Chondrocyte (in vitro differentiated cells): Measurements from ENCODE around the gene COA8. TPM values are rescaled to one million over a fixed set of nuclear protein-coding genes. Genes with fewer than 3 reads are reported as not detected.

Source experiments
- DNase-seq: peaks from one replicate; pipeline ENCODE4 v3.0.0; 2021; ENCODE audit warnings: mixed read lengths, low spot score
- H3K27ac Mint-ChIP-seq: one replicate; pipeline ENCODE4 v1.8.0; 2021; ENCODE audit warnings: mild to moderate bottlenecking, moderate library complexity, mixed read lengths; ENCODE audit not compliant: unreplicated experiment
- H3K27me3 Mint-ChIP-seq: 2 replicates; pipeline ENCODE4 v1.8.0; 2021; ENCODE audit warnings: low read depth, mixed read lengths
- H3K36me3 Mint-ChIP-seq: 2 replicates; pipeline ENCODE4 v1.8.0; 2021; ENCODE audit warnings: low read depth, mixed read lengths
- H3K4me1 Mint-ChIP-seq: 2 replicates; pipeline ENCODE4 v1.8.0; 2021; ENCODE audit warnings: low read depth, mild to moderate bottlenecking, mixed read lengths
- H3K4me3 Mint-ChIP-seq: one replicate; pipeline ENCODE4 v1.8.0; 2021; ENCODE audit warnings: mild to moderate bottlenecking, moderate library complexity, mixed read lengths; ENCODE audit not compliant: unreplicated experiment
- H3K9me3 Mint-ChIP-seq: 2 replicates; pipeline ENCODE4 v1.8.0; 2021; ENCODE audit warnings: low read depth, mixed read lengths
- long read RNA-seq: library from polyadenylated mRNA; stranded (forward); transcript quantifications from one replicate; pipeline ENCODE4 v2.0.0, GENCODE V29; 2021
- total RNA-seq: library from RNA; stranded (reverse); gene quantifications from 3 replicates; pipeline ENCODE4 v1.2.1, GENCODE V29; 2021
- TF ChIP-seq, protein P1 (sequence below): fragments of 200-600 bp; sonication (generic); IDR thresholded peaks from 2 replicates; pipeline ENCODE4 v1.5.0; 2021; ENCODE audit warnings: antibody characterized with exemption, mild to moderate bottlenecking, moderate library complexity

Gene COA8, protein sequence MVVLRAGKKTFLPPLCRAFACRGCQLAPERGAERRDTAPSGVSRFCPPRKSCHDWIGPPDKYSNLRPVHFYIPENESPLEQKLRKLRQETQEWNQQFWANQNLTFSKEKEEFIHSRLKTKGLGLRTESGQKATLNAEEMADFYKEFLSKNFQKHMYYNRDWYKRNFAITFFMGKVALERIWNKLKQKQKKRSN
- total RNA-seq: 39.1 to 51.9 TPM (median 50.7 TPM) in 3 replicates
- long read RNA-seq, transcript APOPT1-203 (4 exons, 782 nt): minor isoform, 13 of 87 reads
- long read RNA-seq, transcript APOPT1-202 (3 exons, 575 nt): minor isoform, 11 of 87 reads
- long read RNA-seq, transcript APOPT1-201 (5 exons, 2,523 nt): major isoform, 52 of 87 reads
- long read RNA-seq, partial matches to known transcripts: 0 of 87 reads
- long read RNA-seq, other reads (novel, unspliced or antisense): 8 of 87 reads

DNA sequence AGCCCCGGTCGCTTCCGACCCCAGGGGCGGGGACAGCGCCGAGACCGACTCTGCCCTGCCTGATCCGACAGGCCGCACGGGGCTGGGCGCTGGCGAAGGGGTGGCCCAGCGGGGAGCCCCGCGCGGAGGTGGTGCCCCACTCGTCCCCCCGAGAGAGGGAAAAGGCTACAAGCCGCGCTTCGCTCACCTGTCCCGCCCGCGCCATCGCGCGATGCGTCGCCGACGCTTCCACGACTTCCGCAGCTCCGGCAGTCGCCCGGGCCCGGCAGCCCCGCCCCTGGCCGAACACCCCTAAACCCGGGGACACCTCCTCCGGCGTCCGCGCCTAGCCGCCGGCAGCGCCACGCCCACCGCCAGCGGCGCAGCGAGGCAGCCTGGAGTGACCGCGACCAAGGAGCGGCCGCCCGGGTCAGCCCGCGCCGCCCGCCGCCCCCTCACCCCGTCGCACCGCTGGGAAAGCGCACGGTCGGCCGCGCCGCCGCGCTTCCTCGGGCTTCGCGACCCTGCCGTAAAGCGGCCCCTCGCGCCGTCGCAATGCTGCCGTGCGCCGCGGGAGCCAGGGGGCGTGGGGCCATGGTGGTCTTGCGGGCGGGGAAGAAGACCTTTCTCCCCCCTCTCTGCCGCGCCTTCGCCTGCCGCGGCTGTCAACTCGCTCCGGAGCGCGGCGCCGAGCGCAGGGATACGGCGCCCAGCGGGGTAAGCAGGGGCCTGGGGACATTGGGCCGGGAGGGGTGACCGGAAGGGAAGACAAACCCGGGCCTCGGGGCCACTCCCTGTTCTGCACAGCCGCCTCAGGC, at the start of gene COA8, which contains the start of gene BAG5:
TSS of gene COA8 (plus strand) at position 532 of the 797 bp plus-strand sequence. CDS start at position 574, 42 bp downstream.
TSS of gene BAG5 (minus strand) at position 229 of the 797 bp plus-strand sequence. CDS start 1,493 bp downstream, outside the sequence.
- TF ChIP-seq, protein P1, sequence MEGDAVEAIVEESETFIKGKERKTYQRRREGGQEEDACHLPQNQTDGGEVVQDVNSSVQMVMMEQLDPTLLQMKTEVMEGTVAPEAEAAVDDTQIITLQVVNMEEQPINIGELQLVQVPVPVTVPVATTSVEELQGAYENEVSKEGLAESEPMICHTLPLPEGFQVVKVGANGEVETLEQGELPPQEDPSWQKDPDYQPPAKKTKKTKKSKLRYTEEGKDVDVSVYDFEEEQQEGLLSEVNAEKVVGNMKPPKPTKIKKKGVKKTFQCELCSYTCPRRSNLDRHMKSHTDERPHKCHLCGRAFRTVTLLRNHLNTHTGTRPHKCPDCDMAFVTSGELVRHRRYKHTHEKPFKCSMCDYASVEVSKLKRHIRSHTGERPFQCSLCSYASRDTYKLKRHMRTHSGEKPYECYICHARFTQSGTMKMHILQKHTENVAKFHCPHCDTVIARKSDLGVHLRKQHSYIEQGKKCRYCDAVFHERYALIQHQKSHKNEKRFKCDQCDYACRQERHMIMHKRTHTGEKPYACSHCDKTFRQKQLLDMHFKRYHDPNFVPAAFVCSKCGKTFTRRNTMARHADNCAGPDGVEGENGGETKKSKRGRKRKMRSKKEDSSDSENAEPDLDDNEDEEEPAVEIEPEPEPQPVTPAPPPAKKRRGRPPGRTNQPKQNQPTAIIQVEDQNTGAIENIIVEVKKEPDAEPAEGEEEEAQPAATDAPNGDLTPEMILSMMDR: peak; percentile 18

GRCh38 chr14:103514596-103515421, 48.0 kb upstream of the COA8 start:
- peak; percentile 64 for DNase-seq
- no peak overlapping the region for H3K27ac Mint-ChIP-seq

More for the DNA sequence above, at the start of gene COA8, which contains the start of gene BAG5:
- no peaks in the 10 kb centered on the region for H3K9me3 Mint-ChIP-seq
- no peaks in the 10 kb centered on the region for H3K27me3 Mint-ChIP-seq
- H3K27ac Mint-ChIP-seq: peak within 1 kb of the TSS; percentile 86
- peaks cover 43% of the 10 kb centered on the region for H3K4me1 Mint-ChIP-seq
- H3K36me3 Mint-ChIP-seq: peaks cover 10% of the 10 kb centered on the region
- peak within 1 kb of the TSS; percentile 84 for H3K4me3 Mint-ChIP-seq
- DNase-seq: peak; percentile 94

GRCh38 chr14:103516426-103517173, 46.2 kb upstream of the COA8 start:
- H3K36me3 Mint-ChIP-seq: peaks cover 4% of the 10 kb centered on the region
- peaks cover 43% of the 10 kb centered on the region for H3K4me1 Mint-ChIP-seq
- no peaks in the 10 kb centered on the region for H3K9me3 Mint-ChIP-seq
- no peaks in the 10 kb centered on the region for H3K27me3 Mint-ChIP-seq
- peak overlapping the region; percentile 13 for H3K27ac Mint-ChIP-seq
- TF ChIP-seq, protein P1: no peak
- H3K4me3 Mint-ChIP-seq: no peak overlapping the region
- DNase-seq: peak; percentile 34

More at GRCh38 chr14:103514596-103515421, 48.0 kb upstream of the COA8 start:
- no peaks in the 10 kb centered on the region for H3K9me3 Mint-ChIP-seq
- H3K27me3 Mint-ChIP-seq: no peaks in the 10 kb centered on the region
- peaks cover 9% of the 10 kb centered on the region for H3K36me3 Mint-ChIP-seq
- no peak overlapping the region for H3K4me3 Mint-ChIP-seq
- TF ChIP-seq, protein P1: no peak
- H3K4me1 Mint-ChIP-seq: peaks cover 40% of the 10 kb centered on the region

GRCh38 chr14:103517174-103517566, 45.6 kb upstream of the COA8 start:
- peak overlapping the region; percentile 72 for H3K27ac Mint-ChIP-seq
- H3K4me3 Mint-ChIP-seq: no peak overlapping the region
- H3K36me3 Mint-ChIP-seq: peaks cover 4% of the 10 kb centered on the region

More at GRCh38 chr14:103517174-103517566, 45.6 kb upstream of the COA8 start:
- no peaks in the 10 kb centered on the region for H3K27me3 Mint-ChIP-seq
- TF ChIP-seq, protein P1: no peak
- peak; percentile 85 for DNase-seq
- no peaks in the 10 kb centered on the region for H3K9me3 Mint-ChIP-seq
- peaks cover 43% of the 10 kb centered on the region for H3K4me1 Mint-ChIP-seq
